Measurements from ENCODE around the gene ZNF467. TPM values are rescaled to one million over a fixed set of nuclear protein-coding genes. Genes with fewer than 3 reads are reported as not detected.

ZNF467 gene
- total and polyA plus RNA-seq, 7 donors: 0.87 to 2.8 (median 1.7) TPM

GRCh38 chr7:149716007-149716931 is 57.1 kb downstream of the ZNF467 start:
- intact Hi-C loops (cut with DNase I): no loop called here
- Histone ChIP-seq H3K36me3 (ENCODE audit: insufficient read depth in 1 of 2, low read depth in 1 of 2) (peaks cover 0 to 3% of the 10 kb centered on the region in 2 donors), H3K27ac (peak overlapping the region; percentile 70), H3K4me1 (peaks cover 47% of the 10 kb centered on the region), H3K9me3 (peaks cover 4% of the 10 kb centered on the region), H3K4me3 (peak overlapping the region; percentile 86), H3K27me3 (ENCODE audit: insufficient read depth in 3 of 3, low read length in 2 of 3) (no peaks in the 10 kb centered on the region)
- WGBS, 3 donors: 42 to 63% (median 45%) methylated on average over 11 of the region's 11 CpGs
- TF ChIP-seq CTCF (IDR thresholded peaks at IDR 0.05): no peak
- peak in 2 of 4 donors; percentile 36 to 51 for ATAC-seq
- no peak for DNase-seq

DNA sequence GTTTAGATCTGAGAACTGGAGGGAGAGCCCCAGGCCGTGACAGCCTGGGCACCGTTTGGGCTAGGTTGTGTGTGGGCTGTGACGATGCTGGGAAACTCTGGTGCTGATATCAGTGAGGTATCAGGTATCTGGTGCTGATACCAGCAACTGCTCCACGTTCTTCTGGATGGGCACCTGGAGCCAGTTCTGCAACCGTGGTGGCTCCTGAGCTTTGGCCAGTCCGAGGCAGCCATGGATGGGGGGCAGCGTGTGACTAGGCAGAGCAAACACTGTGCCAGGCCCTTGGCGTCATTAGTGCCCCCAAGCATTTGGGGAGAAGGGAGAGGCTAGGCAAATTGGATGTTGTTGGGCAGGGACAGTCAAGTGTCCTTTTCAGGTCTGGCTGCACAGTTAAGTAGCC is 57.9 kb downstream of the ZNF467 start:
- H3K4me3 ChIP-seq: peak overlapping the region; percentile 86
- ATAC-seq (no peak), DNase-seq (no peak)
- peaks cover 41% of the 10 kb centered on the region for H3K4me1 ChIP-seq
- H3K27me3 ChIP-seq (ENCODE audit: insufficient read depth in 3 of 3, low read length in 2 of 3): no peaks in the 10 kb centered on the region
- peaks cover 12% of the 10 kb centered on the region for H3K9me3 ChIP-seq
- intact Hi-C loops (cut with DNase I): no loop called here
- peak overlapping the region; percentile 74 for H3K27ac ChIP-seq
- 38 to 56% (median 43%) methylated on average over 8 of the region's 8 CpGs for WGBS, 3 donors
- H3K36me3 ChIP-seq (ENCODE audit: insufficient read depth in 1 of 2, low read depth in 1 of 2): no peaks in the 10 kb centered on the region
- TF ChIP-seq CTCF (IDR thresholded peaks at IDR 0.05): no peak

DNA sequence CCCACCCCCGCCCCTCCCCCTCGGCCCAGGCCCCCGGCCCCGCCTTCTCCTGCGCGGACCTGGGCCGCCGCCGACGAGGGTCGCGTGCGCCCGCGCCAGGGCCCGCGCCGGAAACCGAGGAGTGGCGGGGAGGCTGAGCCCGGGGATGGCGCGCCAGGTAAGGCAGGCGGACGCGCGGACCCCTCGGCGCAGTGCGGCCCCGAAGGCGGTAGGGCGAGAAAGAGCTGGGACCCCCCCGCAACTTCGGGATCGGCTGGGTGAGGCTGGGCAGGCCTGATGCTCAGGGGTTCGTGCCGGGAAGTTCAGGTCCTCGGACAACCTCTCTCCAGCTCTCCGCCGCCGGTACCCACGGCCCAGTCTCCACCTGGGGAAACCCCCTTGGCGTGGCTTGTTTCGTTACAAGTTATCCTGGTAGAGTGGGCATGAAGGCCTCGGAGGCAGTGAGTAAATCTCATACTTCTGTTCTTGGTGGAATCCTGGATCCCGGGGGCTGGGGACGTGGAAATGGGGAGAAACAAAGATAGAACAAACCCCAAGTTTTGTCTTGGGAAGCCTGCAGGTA is 58.4 kb downstream of the ZNF467 start:
- ATAC-seq (no peak), DNase-seq (no peak)
- Histone ChIP-seq H3K9me3 (peaks cover 12% of the 10 kb centered on the region), H3K36me3 (ENCODE audit: insufficient read depth in 1 of 2, low read depth in 1 of 2) (no peaks in the 10 kb centered on the region), H3K4me3 (peak overlapping the region; percentile 86), H3K27me3 (ENCODE audit: insufficient read depth in 3 of 3, low read length in 2 of 3) (no peaks in the 10 kb centered on the region), H3K4me1 (peaks cover 36% of the 10 kb centered on the region), H3K27ac (peak overlapping the region; percentile 74)
- intact Hi-C loops (cut with DNase I): no loop called here
- WGBS, 3 donors: 3 to 9% (median 4%) methylated on average over 22 to 48 of the region's 48 CpGs
- TF ChIP-seq CTCF (IDR thresholded peaks at IDR 0.05): no peak

Other genes with a start within 250 kb of the ZNF467 start
- gene ZNF862, start 64.8 kb upstream of the ZNF467 start, total RNA-seq: 1 to 10 TPM; 5.3 to 7.8 (median 6.7) TPM
- gene ZNF862, start 64.8 kb upstream of the ZNF467 start, polyA plus RNA-seq: 1 to 10 TPM; 1.4 to 3.6 (median 1.9) TPM
- gene ATP6V0E2, start 100.4 kb upstream of the ZNF467 start, total RNA-seq: 10 to 100 TPM in 2 of 4 donors, 1 to 10 TPM in 2; 3.7 to 12.8 (median 9.3) TPM
- 10 to 100 TPM; 11.3 to 11.7 (median 11.5) TPM for gene ATP6V0E2, start 100.4 kb upstream of the ZNF467 start, polyA plus RNA-seq

Measured in psoas muscle (tissue), 8 donors.